PC-3 (cell line): ENCODE results near the gene OTOS.

ENCODE experiments used
- EZH2 ChIP-seq: fragments of 300-600 bp; sonication (generic); IDR thresholded peaks from one replicate; pipeline ENCODE4 v1.6.1; 2017; ENCODE audit warnings: antibody characterized with exemption, mild to moderate bottlenecking, low read length; ENCODE audit not compliant: unreplicated experiment
- TF ChIP-seq, protein P1 (sequence below): fragments of 300-600 bp; sonication (generic); conservative IDR thresholded peaks from 2 replicates; pipeline ENCODE4 v1.5.1; 2017; ENCODE audit warnings: antibody characterized with exemption, low read depth, mild to moderate bottlenecking, low read length

GRCh38 chr2:240111253-240111652 lies 29.2 kb downstream of the OTOS start:
- TF ChIP-seq, protein P1, sequence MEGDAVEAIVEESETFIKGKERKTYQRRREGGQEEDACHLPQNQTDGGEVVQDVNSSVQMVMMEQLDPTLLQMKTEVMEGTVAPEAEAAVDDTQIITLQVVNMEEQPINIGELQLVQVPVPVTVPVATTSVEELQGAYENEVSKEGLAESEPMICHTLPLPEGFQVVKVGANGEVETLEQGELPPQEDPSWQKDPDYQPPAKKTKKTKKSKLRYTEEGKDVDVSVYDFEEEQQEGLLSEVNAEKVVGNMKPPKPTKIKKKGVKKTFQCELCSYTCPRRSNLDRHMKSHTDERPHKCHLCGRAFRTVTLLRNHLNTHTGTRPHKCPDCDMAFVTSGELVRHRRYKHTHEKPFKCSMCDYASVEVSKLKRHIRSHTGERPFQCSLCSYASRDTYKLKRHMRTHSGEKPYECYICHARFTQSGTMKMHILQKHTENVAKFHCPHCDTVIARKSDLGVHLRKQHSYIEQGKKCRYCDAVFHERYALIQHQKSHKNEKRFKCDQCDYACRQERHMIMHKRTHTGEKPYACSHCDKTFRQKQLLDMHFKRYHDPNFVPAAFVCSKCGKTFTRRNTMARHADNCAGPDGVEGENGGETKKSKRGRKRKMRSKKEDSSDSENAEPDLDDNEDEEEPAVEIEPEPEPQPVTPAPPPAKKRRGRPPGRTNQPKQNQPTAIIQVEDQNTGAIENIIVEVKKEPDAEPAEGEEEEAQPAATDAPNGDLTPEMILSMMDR: no peak
- no peak for TF ChIP-seq EZH2
